Psoas muscle (tissue), 8 donors: Measurements from ENCODE around the gene IFNA8. TPM values are rescaled to one million over a fixed set of nuclear protein-coding genes. Genes with fewer than 3 reads are reported as not detected.
A peak's percentile ranks its signal among the peaks of the same experiment; 100 is the strongest.

Experiments used
- ATAC-seq, 4 donors: fragments of 200-7000 bp; cut with Tn5 transposase; one replicate each; pipeline ENCODE4 v1.9.1; 2020; ENCODE audit warnings: moderate library complexity in 3 of 4, mild to moderate bottlenecking in 2 of 4
- DNase-seq, 2 donors: peaks; one replicate each; pipeline ENCODE4 v3.0.0-alpha.2; 2020
- H3K27ac ChIP-seq: fragments of 200-600 bp; one replicate; pipeline ENCODE4 v1.8.0; 2022
- H3K27me3 ChIP-seq, 3 donors: fragments of 200-600 bp in 1 of 3; one replicate each; pipeline versions ENCODE4 v1.6.1 to v1.8.0; 2013 to 2022; ENCODE audit warnings: low read length in 2 of 3, mild to moderate bottlenecking in 2 of 3, moderate library complexity in 1 of 3; ENCODE audit not compliant: insufficient read depth in 3 of 3
- H3K36me3 ChIP-seq, 2 donors: fragments of 200-600 bp in 1 of 2; one replicate each; pipeline versions ENCODE4 v1.6.1 to v1.8.0; 2013 to 2022; ENCODE audit warnings: low read depth in 1 of 2, mild to moderate bottlenecking in 1 of 2, moderate library complexity in 1 of 2; ENCODE audit not compliant: insufficient read depth in 1 of 2
- H3K4me1 ChIP-seq: fragments of 200-600 bp; one replicate; pipeline ENCODE4 v1.8.0; 2022
- H3K4me3 ChIP-seq: fragments of 200-600 bp; one replicate; pipeline ENCODE4 v1.8.0; 2022; ENCODE audit warnings: mild to moderate bottlenecking
- H3K9me3 ChIP-seq: fragments of 200-600 bp; one replicate; pipeline ENCODE4 v1.8.0; 2022
- intact Hi-C, 2 donors: fragments of 100-400 bp; cut with DNase I; formaldehyde crosslinking; loops; one replicate each; pipeline versions ENCODE4 v1.11.0 to v1.14.2; 2022
- polyA plus RNA-seq, 3 donors: library from polyadenylated mRNA; stranded (reverse); fragments of 200-250 nt; gene quantifications; one replicate each; pipeline ENCODE4 v1.2.3, GENCODE V29; 2013
- total RNA-seq, 4 donors: library from RNA; stranded (reverse); fragmentation: NEBNext Ultra II Directional in 2 of 4; extraction: Animal tissue kit (Norgen Biotek cat#: 25700) in 2 of 4; gene quantifications; one replicate each; pipeline versions ENCODE4 v1.2.1 to v1.2.4, GENCODE V29; 2021 to 2023
- TF ChIP-seq, protein P1 (sequence below): fragments of 200-600 bp; IDR thresholded peaks from one replicate; pipeline ENCODE4 v1.8.0; 2022; ENCODE audit warnings: antibody characterized with exemption
- donor health status: healthy with polysubstance abuse.
- donor health status: DM: no; HTN: no; CAD: no; lungs with moderate emphysema.
- donor health status: Bipolar disorder and iron deficiency.
- donor health status: healthy.
- donor health status: DM: yes; HTN: yes; CAD: no.
- donor health status: DM: no; HTN: no; CAD: no.
- donor health status: DM: no; HTN: no; CAD: no.
- donor health status: DM: yes; HTN: yes; CAD: no.

IFNA8 gene
- total and polyA plus RNA-seq, 7 donors, result not detected

DNA sequence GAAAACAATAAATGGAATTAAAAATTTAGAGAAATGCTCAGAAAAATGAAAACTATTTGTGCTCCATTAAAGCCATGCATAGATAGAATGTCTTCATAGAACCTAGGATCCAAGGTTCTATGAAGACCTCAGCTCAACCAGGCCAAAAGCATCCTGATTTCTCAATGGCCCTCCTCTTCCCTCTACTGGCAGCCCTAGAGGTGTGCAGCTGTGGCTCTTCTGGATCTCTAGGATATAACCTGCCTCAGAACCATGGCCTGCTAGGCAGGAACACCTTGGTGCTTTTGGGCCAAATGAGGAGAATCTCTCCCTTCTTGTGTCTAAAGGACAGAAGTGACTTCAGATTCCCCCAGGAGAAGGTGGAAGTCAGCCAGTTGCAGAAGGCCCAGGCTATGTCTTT, 46.4 kb downstream of the IFNA8 start:
- Histone ChIP-seq H3K36me3 (no peaks in the 10 kb centered on the region), H3K27ac (no peak overlapping the region), H3K4me3 (no peak overlapping the region), H3K27me3 (no peaks in the 10 kb centered on the region), H3K9me3 (no peaks in the 10 kb centered on the region), H3K4me1 (no peaks in the 10 kb centered on the region)
- DNase-seq, result no peak
- TF ChIP-seq, protein P1, sequence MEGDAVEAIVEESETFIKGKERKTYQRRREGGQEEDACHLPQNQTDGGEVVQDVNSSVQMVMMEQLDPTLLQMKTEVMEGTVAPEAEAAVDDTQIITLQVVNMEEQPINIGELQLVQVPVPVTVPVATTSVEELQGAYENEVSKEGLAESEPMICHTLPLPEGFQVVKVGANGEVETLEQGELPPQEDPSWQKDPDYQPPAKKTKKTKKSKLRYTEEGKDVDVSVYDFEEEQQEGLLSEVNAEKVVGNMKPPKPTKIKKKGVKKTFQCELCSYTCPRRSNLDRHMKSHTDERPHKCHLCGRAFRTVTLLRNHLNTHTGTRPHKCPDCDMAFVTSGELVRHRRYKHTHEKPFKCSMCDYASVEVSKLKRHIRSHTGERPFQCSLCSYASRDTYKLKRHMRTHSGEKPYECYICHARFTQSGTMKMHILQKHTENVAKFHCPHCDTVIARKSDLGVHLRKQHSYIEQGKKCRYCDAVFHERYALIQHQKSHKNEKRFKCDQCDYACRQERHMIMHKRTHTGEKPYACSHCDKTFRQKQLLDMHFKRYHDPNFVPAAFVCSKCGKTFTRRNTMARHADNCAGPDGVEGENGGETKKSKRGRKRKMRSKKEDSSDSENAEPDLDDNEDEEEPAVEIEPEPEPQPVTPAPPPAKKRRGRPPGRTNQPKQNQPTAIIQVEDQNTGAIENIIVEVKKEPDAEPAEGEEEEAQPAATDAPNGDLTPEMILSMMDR, result peak; percentile 32
- intact Hi-C loops, result no loop called here
- ATAC-seq, result no peak

Other genes with a start within 250 kb of the IFNA8 start
- gene IFNA21, start 242.5 kb upstream of the IFNA8 start, total RNA-seq, result not detected
- not detected for gene IFNA21, start 242.5 kb upstream of the IFNA8 start, polyA plus RNA-seq
- gene IFNA4, start 221.5 kb upstream of the IFNA8 start, total RNA-seq, result not detected
- gene IFNA4, start 221.5 kb upstream of the IFNA8 start, polyA plus RNA-seq, result not detected
- gene IFNA7, start 206.9 kb upstream of the IFNA8 start, total RNA-seq, result not detected
- not detected for gene IFNA7, start 206.9 kb upstream of the IFNA8 start, polyA plus RNA-seq
- gene IFNA10, start 202.0 kb upstream of the IFNA8 start, total RNA-seq, result not detected
- gene IFNA10, start 202.0 kb upstream of the IFNA8 start, polyA plus RNA-seq, result under 1 TPM in 1 of 3 donors, not detected in 2; 0.14 TPM
- not detected for gene IFNA16, start 191.8 kb upstream of the IFNA8 start, total RNA-seq
- not detected for gene IFNA16, start 191.8 kb upstream of the IFNA8 start, polyA plus RNA-seq
- not detected for gene IFNA17, start 180.9 kb upstream of the IFNA8 start, total RNA-seq
- gene IFNA17, start 180.9 kb upstream of the IFNA8 start, polyA plus RNA-seq, result not detected
- not detected for gene IFNA14, start 169.1 kb upstream of the IFNA8 start, total RNA-seq
- gene IFNA14, start 169.1 kb upstream of the IFNA8 start, polyA plus RNA-seq, result not detected
- not detected for gene IFNA5, start 103.8 kb upstream of the IFNA8 start, total RNA-seq
- under 1 TPM in 1 of 3 donors, not detected in 2; 0.05 TPM for gene IFNA5, start 103.8 kb upstream of the IFNA8 start, polyA plus RNA-seq
- gene KLHL9, start 73.7 kb upstream of the IFNA8 start, total RNA-seq, result 10 to 100 TPM in 1 of 4 donors, 1 to 10 TPM in 3; 7.5 to 10.2 (median 8.0) TPM
- 1 to 10 TPM; 3.6 to 8.4 (median 5.2) TPM for gene KLHL9, start 73.7 kb upstream of the IFNA8 start, polyA plus RNA-seq
- not detected for gene IFNA6, start 58.2 kb upstream of the IFNA8 start, total RNA-seq
- not detected for gene IFNA6, start 58.2 kb upstream of the IFNA8 start, polyA plus RNA-seq
- not detected for gene IFNA13, start 41.1 kb upstream of the IFNA8 start, total RNA-seq
- gene IFNA13, start 41.1 kb upstream of the IFNA8 start, polyA plus RNA-seq, result not detected
- not detected for gene IFNA2, start 23.7 kb upstream of the IFNA8 start, total RNA-seq
- not detected for gene IFNA2, start 23.7 kb upstream of the IFNA8 start, polyA plus RNA-seq
- not detected for gene IFNA1, start 31.3 kb downstream of the IFNA8 start, total RNA-seq
- not detected for gene IFNA1, start 31.3 kb downstream of the IFNA8 start, polyA plus RNA-seq
- not detected for gene IFNE, start 73.2 kb downstream of the IFNA8 start, total RNA-seq
- gene IFNE, start 73.2 kb downstream of the IFNA8 start, polyA plus RNA-seq, result not detected